T follicular helper cell (primary cell): Measurements from ENCODE around the gene CEP72.
"Not testable (repeated sequence)": the region's sequence is repeated elsewhere in the genome, so short reads cannot be mapped to it uniquely, and the experiment has no call there.

Experiments used
- DNase-seq: peaks from one replicate; pipeline ENCODE4 v3.0.0-alpha.2; 2020; ENCODE audit warnings: low read depth

Gene CEP72

GRCh38 chr5:684751-685216 lies 72.6 kb downstream of the CEP72 start:
- no peak for DNase-seq

DNA sequence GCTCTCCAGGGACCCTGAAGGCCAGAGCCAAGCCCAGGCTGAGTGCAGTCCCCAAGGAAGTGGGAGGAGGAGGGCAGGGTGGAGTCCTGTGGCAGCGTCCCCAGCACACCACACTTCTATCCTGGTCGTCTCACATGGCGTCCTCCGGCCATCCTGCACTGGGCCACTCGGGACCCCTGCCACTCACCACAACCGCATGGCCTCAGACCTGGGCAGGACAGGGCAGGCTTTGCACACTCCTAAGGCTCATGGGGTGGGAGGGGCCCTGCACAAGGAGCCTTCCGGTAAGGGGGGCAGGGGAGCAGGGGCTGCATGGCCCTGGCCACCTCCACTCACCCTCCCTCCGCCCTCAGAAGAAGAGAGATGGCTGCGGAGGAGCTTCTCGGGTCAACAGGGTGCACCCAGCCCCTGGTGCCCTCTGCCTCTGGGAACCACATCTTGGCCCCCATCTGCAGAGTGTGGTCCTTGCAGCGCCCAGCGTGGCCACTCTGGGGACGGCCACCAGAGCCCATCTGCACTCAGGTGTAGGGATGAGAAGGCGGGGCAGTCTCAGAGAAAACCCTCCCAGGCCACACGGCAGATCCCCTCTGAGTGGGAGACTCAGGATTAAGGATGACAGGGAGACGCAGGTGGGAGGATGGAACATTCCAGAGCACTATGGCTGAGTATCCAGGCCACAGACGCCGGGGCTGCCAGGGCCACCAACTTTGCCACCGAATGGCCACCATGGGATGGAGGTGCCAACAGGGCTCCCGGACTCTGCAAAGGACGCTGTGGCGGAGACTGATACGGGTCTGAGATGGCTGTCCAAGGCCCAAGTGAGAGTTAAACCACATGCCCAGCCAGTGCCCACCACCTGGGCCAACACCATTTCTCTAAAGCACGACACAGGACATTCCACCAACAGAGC lies 73.4 kb downstream of the CEP72 start:
- DNase-seq = no peak

GRCh38 chr5:686172-686523 lies 74.0 kb downstream of the CEP72 start:
- DNase-seq = not testable (repeated sequence)

DNA sequence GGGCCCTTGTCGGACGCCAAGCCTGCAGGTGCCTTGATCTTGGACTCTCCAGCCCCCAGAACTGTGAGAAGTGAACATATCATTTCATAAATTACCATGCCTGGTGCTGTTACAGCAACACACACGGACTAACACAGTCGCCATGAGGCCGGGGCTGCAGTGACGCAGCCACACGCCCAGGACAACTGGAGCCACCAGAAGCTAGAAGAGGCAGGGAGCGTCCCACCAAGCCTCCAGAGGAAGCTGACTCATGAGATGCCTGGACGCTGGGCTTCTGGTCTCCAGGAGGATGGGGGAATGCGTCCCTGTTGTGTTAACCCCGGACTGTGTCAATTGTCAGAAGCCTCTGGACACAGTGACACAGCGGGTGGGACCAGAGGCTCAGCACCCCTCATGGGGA lies 74.8 kb downstream of the CEP72 start:
- DNase-seq = not testable (repeated sequence)

GRCh38 chr5:688348-689010 lies 76.3 kb downstream of the CEP72 start:
- not testable (repeated sequence) for DNase-seq

DNA sequence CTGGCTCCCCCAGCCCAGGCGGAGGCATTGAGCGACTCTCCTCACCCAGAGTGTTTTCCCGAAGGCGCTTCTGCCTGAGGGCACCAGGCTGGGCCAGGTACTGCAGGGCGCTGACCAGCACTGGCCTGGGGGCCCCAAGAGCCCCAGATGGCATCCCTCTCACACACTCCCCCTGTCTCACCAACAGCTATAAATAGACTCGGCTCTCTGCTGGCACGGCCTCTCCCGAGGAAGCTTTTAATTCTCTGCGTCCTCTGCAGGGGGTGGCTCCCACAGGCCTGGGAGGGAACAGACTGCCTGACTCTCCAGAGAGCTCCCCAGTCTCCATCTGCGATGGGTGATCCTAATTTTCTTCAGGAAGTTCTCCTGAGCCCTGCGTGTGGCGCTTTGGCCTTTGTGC lies 78.2 kb downstream of the CEP72 start:
- DNase-seq = not testable (repeated sequence)

GRCh38 chr5:691049-691448 lies 78.9 kb downstream of the CEP72 start:
- not testable (repeated sequence) for DNase-seq

DNA sequence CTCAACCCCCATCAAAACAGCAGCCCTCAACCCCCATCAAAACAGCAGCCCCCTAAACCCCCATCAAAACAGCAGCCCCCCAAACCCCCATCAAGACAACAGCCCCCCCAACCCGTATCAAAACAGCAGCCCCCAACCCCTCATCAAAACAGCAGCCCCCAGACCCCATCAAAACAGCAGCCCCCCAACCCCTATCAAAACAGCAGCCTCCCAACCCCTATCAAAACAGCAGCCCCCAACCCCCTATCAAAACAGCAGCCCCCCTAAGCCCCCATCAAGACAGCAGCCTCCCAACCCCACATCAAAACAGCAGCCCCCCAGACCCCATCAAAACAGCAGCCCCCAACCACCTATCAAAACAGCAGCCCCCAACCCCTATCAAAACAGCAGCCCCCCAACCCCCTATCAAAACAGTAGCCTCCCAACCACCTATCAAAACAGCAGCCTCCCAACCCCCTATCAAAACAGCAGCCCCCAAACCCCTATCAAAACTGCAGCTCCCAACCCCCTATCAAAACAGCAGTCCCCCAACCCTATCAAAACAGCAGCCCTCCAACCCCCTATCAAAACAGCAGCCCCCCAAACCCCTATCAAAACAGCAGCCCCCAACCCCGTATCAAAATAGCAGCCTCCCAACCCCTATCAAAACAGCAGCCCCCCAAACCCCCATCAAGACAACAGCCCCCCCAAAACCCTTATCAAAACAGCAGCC lies 79.8 kb downstream of the CEP72 start:
- no peak for DNase-seq

DNA sequence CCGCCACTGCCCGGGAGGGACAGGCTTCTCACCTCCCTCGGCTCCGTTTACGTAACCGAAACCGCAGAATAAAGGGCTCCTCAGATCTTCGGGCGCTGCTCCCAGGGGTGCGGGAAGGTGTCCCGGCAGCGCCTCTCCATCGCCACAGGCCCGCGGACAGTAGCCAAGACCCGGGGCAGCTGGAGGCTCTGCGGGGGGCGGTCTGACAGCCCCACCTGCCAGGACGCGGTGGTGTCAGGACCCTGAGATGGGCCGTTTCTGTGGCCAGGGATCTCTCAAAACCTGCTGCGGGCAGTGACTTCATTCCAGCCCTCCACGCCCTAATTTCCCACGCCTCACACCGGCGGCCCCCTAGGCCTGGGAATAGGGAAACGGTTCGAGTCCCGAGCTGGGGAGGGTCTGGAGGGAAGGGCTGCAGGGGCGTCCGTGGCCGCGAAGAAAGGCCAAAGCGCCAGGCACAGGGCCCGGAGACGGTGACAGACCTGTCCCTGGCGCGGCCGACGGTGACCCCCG lies 80.4 kb downstream of the CEP72 start:
- DNase-seq = not testable (repeated sequence)

GRCh38 chr5:693271-694041 lies 81.3 kb downstream of the CEP72 start, which contains the start of gene TPPP:
TSS of gene TPPP (minus strand) at chr5:693352. CDS start at chr5:678060, 15,292 bp downstream.
- peak; percentile 65 for DNase-seq

DNA sequence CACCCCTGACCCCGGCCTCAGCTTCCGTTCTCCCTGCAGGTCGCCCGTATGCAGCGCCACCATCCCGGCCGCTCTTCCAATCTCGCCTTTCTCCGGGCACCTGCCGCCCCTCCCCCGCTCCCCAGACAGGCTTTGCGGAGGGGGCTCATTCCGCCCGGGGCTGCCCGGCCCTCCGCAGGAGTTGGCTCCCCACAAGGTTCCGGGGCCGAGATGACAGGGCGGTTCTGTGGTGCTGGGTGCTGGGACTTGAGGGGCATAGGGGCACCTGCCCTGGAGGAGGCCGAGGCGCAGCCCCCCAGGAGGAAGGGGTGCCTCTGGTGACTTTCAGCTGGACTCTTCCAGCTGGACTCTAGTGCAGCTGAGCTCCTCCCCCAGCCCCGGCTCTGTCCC lies 81.9 kb downstream of the CEP72 start:
- DNase-seq = not testable (repeated sequence)

DNA sequence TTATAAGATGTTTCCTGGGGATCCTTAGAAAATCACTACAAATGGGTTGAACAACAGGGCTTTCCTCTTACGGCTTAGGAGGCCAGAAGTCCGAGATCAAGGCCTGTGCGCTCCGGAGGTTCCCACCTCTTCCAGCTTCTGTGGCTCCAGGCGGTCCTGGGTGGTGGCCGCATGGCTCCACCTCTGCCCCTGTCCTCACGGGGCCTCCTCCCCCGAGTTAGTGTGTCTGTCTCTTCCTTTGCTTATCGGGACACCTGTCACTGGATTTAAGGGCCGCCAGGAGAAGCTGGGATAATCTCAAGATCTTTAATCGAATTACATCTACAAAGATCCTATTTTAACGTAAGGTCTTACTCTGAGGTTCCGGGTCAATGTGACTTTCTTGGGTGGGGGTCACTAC lies 83.3 kb downstream of the CEP72 start:
- not testable (repeated sequence) for DNase-seq

DNA sequence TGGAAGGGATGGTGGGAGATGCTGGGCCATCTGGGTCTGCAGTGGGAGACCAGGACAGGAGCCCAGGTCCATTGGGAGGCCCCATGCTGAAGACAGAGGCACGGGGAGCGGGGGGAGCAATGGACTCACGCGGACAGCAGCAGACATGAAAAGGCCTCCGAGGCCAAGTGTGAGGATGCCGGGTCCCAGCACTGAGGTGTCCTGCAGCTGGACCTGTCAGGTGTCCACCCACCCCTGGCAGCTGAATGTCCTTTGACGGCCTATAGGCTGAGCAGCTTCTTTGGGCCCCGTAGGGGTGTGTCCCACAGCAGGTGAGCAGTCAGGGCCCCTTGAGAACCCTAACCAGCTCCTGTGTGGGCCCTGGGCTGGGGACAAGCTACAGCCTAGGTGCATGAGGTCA lies 84.1 kb downstream of the CEP72 start:
- not testable (repeated sequence) for DNase-seq

GRCh38 chr5:696753-697702 lies 84.9 kb downstream of the CEP72 start:
- not testable (repeated sequence) for DNase-seq
